Thoracic aorta (tissue), 2 donors: ENCODE data around the gene FKBP6. TPM values are rescaled to one million over a fixed set of nuclear protein-coding genes. Genes with fewer than 3 reads are reported as not detected.

ENCODE experiments used
- ATAC-seq: fragments of 150-250 bp; one replicate; pipeline ENCODE4 v1.8.0; 2017; ENCODE audit warnings: low read depth; ENCODE audit not compliant: insufficient number of reproducible peaks, low FRiP score
- DNase-seq: peaks from one replicate; pipeline ENCODE4 v3.0.0-alpha.2; 2020; ENCODE audit warnings: low spot score
- H3K27ac ChIP-seq, 2 donors: fragments of 200-600 bp; sonication (generic); 1 replicate in 1 of 2; 2 replicates in 1 of 2; pipeline ENCODE4 v1.5.1; 2016; ENCODE audit warnings: mild to moderate bottlenecking in 2 of 2, moderate library complexity in 2 of 2
- H3K27me3 ChIP-seq: fragments of 200-600 bp; sonication (generic); replicated peaks from 2 replicates; pipeline ENCODE4 v1.6.0; 2016; ENCODE audit warnings: mild to moderate bottlenecking; ENCODE audit not compliant: insufficient read depth
- H3K36me3 ChIP-seq: fragments of 200-600 bp; sonication (generic); one replicate; pipeline ENCODE4 v1.5.1; 2016
- H3K4me1 ChIP-seq, 2 donors: fragments of 200-600 bp; sonication (generic); 1 replicate in 1 of 2; 2 replicates in 1 of 2; pipeline versions ENCODE4 v1.5.1 to v1.6.0; 2016; ENCODE audit warnings: low read depth in 2 of 2, mild to moderate bottlenecking in 1 of 2; ENCODE audit not compliant: control insufficient read depth in 1 of 2
- H3K4me3 ChIP-seq: fragments of 200-600 bp; sonication (generic); 2 replicates; pipeline ENCODE4 v1.5.1; 2016; ENCODE audit warnings: mild to moderate bottlenecking
- H3K9me3 ChIP-seq: fragments of 200-600 bp; sonication (generic); 2 replicates; pipeline ENCODE4 v1.5.1; 2016
- total RNA-seq, 2 donors: library from RNA; depleted of rRNA; stranded (reverse); fragments of >200 nt; gene quantifications; one replicate each; pipeline versions ENCODE4 v1.1.0 to v1.2.3, GENCODE V29; 2016
- TF ChIP-seq, protein P1 (sequence below): fragments of 200-600 bp; sonication (generic); IDR thresholded peaks from one replicate; pipeline ENCODE4 v1.5.1; 2019; ENCODE audit warnings: antibody characterized with exemption

Gene FKBP6
- total RNA-seq, 2 donors from 2014 or later = not detected

DNA sequence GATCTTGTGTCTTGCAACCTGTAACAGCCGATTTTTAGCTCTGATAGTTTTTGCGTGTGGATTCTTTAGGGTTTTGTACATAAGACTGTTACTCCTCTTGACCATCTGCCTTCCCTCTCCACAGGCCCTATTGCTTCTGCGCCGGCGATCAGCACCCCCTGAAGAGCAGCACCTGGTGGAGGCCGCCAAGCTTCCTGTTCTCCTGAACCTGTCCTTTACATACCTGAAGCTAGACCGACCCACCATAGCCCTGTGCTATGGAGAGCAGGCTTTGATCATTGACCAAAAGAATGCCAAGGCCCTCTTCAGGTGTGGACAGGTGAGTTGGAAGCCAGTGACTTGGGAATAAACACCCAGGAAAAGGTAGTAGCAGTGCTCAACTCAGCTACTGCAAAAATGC, 12.6 kb downstream of the FKBP6 start:
- H3K9me3 ChIP-seq = no peaks in the 10 kb centered on the region
- H3K27me3 ChIP-seq = no peaks in the 10 kb centered on the region
- no peak for ATAC-seq
- no peak overlapping the region for H3K27ac ChIP-seq
- H3K36me3 ChIP-seq = no peaks in the 10 kb centered on the region
- H3K4me1 ChIP-seq = peaks cover 0 to 13% of the 10 kb centered on the region in 2 donors
- TF ChIP-seq, protein P1, sequence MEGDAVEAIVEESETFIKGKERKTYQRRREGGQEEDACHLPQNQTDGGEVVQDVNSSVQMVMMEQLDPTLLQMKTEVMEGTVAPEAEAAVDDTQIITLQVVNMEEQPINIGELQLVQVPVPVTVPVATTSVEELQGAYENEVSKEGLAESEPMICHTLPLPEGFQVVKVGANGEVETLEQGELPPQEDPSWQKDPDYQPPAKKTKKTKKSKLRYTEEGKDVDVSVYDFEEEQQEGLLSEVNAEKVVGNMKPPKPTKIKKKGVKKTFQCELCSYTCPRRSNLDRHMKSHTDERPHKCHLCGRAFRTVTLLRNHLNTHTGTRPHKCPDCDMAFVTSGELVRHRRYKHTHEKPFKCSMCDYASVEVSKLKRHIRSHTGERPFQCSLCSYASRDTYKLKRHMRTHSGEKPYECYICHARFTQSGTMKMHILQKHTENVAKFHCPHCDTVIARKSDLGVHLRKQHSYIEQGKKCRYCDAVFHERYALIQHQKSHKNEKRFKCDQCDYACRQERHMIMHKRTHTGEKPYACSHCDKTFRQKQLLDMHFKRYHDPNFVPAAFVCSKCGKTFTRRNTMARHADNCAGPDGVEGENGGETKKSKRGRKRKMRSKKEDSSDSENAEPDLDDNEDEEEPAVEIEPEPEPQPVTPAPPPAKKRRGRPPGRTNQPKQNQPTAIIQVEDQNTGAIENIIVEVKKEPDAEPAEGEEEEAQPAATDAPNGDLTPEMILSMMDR = no peak
- DNase-seq = no peak
- no peak overlapping the region for H3K4me3 ChIP-seq

DNA sequence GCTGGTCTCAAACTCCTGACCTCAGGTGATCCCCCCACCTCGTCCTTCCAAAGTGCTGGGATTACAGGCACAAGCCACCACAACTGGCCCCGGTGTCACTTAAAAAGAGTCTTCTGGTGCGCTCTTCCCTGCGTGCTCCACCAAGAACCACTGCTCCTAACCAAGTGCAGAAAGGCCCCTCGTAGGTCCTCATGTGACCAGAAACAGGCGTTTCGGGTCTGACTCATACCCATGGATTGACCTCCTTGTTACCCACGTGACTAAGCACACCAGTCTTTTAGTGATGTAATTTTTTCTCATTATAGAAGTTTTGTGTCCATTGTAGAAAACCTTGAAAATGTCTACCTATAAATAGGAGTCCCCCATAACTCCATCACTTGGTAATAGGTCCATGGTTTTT, 13.9 kb downstream of the FKBP6 start:
- DNase-seq (no peak), ATAC-seq (no peak)
- Histone ChIP-seq H3K27ac (no peak overlapping the region), H3K27me3 (no peaks in the 10 kb centered on the region), H3K9me3 (no peaks in the 10 kb centered on the region), H3K4me3 (no peak overlapping the region), H3K4me1 (peaks cover 0 to 13% of the 10 kb centered on the region in 2 donors), H3K36me3 (no peaks in the 10 kb centered on the region)
- TF ChIP-seq, protein P1 = no peak

DNA sequence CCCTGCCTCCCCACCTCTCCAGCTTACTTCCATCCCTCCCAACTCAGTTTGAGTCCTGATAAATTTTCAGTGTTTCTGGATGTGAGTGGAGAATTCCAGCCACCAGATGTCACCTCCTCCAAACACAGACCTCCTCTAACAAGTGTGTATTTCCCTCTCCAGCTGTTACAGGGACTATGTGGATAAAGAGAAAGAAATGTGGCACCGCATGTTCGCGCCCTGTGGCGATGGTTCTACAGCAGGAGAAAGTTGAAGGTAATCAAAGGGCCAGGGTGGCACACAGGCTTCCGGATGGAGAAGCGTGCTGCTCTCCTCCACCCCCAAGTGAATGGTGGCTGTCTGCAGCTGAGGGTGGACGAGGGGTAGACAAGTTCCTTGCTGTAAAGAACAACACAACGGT, 14.7 kb downstream of the FKBP6 start:
- H3K27me3 ChIP-seq = no peaks in the 10 kb centered on the region
- H3K36me3 ChIP-seq = no peaks in the 10 kb centered on the region
- DNase-seq (no peak), ATAC-seq (no peak)
- H3K4me3 ChIP-seq = peak overlapping the region; percentile 37
- TF ChIP-seq, protein P1 = peak; percentile 54
- H3K4me1 ChIP-seq = peaks cover 0 to 13% of the 10 kb centered on the region in 2 donors
- no peak overlapping the region for H3K27ac ChIP-seq
- H3K9me3 ChIP-seq = no peaks in the 10 kb centered on the region

DNA sequence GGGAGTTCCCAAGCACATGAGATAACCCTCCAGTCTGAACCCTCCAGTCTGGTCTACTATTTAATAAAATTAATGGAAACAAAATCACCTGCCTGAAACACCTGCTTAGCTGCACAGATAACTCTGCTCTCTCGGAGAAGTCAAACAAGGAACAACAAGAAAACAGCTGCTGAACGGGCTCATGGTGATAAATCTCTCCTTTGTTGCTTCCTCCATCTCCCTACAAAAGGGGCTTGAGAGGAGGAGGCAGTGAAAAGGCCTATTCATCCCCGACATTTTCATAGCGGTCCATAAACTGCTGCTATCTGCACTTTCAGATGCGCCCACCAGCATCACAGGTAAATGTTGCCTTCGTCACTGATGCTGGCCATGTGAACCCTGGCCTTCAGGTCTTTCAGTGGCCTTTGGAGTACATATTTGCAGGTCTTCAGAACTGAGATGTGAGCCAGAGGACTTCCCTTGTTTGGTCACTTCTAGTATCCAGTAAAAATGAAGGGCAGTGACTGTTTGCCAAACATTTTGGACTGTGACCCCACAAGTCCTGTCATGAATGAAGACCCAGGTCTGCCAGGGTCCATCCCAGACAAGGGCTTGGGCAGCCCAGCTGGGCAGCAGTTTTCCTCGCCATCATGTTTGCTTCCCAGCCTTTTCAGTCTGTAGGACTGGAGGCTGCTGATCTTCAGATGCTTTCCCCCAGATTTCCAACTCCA, 15.9 kb downstream of the FKBP6 start:
- H3K36me3 ChIP-seq = no peaks in the 10 kb centered on the region
- ATAC-seq (no peak), DNase-seq (no peak)
- H3K4me1 ChIP-seq = peaks cover 0 to 13% of the 10 kb centered on the region in 2 donors
- H3K27me3 ChIP-seq = no peaks in the 10 kb centered on the region
- TF ChIP-seq, protein P1 = no peak
- no peak overlapping the region for H3K4me3 ChIP-seq
- H3K27ac ChIP-seq = no peak overlapping the region
- H3K9me3 ChIP-seq = no peaks in the 10 kb centered on the region

DNA sequence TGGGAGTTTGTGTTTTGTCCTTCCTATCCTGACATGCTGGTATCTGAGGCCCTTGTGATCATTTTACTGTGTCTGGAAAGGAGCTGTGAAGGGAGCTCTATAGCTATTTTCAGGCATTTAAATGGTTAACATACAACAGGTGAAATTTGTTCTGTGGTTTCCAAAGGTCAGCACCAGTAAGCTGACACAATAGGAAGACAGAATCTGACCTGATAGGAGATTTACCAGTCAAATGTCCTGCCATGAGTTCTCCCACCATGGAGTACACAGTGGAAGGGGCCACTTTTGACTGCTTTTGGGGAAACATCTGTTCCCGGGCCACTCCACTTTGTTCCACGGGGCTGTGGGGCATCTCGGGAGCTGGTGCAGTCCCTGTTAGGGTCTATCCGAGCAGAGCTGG, 17.6 kb downstream of the FKBP6 start:
- Histone ChIP-seq H3K36me3 (no peaks in the 10 kb centered on the region), H3K4me1 (peaks cover 0 to 13% of the 10 kb centered on the region in 2 donors), H3K27ac (no peak overlapping the region), H3K27me3 (no peaks in the 10 kb centered on the region), H3K9me3 (no peaks in the 10 kb centered on the region), H3K4me3 (no peak overlapping the region)
- TF ChIP-seq, protein P1 = no peak
- DNase-seq (no peak), ATAC-seq (no peak)
